HFF-Myc (cell line): ENCODE data around the gene SNCA.

Experiments used
- DNase-seq: peaks from one replicate; pipeline ENCODE4 v3.0.0-alpha.2; 2011; ENCODE audit warnings: low read depth; ENCODE audit errors: extremely low read depth
- H3K4me3 ChIP-seq: replicated peaks from 2 replicates; pipeline ENCODE4 v1.5.1; 2011; ENCODE audit warnings: low read depth, mild to moderate bottlenecking, control low read depth, low read length
- TF ChIP-seq, protein P1 (sequence below): IDR thresholded peaks from 2 replicates; pipeline ENCODE4 v1.5.1; 2012; ENCODE audit warnings: mild to moderate bottlenecking, low read depth, low read length, control low read depth; ENCODE audit errors: missing control alignments

SNCA gene

DNA sequence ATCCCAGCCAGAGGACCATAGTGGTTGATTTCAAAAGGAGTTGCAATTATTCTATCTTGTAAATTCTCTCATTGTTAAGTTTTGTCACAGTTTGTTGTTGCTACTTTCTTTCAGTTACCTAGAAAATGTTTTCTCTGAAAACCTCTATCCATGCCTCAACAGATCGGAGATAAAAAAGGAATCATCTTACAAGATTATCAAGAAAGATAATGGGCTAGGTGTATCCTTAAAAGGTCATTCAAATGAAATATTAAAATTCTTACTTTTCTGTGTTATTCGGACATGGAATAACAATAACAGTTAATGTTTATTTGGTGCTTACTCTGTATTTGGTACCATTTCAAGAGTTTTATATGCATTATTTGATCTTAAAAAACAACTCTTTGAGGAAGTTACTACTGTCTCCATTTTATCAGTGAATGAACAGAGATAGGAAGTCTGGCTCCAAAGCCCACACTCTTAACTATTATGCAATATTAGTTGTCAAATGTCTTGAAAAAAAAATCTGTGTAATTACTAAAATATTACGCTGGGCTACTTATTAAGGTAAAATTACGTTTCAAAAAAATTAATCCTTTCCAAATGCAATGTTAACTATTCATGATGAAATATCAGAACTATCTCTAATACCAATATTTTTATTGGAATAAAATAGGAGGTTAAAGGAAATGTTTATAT is 97.5 kb downstream of the SNCA start:
- TF ChIP-seq, protein P1, sequence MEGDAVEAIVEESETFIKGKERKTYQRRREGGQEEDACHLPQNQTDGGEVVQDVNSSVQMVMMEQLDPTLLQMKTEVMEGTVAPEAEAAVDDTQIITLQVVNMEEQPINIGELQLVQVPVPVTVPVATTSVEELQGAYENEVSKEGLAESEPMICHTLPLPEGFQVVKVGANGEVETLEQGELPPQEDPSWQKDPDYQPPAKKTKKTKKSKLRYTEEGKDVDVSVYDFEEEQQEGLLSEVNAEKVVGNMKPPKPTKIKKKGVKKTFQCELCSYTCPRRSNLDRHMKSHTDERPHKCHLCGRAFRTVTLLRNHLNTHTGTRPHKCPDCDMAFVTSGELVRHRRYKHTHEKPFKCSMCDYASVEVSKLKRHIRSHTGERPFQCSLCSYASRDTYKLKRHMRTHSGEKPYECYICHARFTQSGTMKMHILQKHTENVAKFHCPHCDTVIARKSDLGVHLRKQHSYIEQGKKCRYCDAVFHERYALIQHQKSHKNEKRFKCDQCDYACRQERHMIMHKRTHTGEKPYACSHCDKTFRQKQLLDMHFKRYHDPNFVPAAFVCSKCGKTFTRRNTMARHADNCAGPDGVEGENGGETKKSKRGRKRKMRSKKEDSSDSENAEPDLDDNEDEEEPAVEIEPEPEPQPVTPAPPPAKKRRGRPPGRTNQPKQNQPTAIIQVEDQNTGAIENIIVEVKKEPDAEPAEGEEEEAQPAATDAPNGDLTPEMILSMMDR: no peak
- no peak for DNase-seq
- no peak overlapping the region for H3K4me3 ChIP-seq

DNA sequence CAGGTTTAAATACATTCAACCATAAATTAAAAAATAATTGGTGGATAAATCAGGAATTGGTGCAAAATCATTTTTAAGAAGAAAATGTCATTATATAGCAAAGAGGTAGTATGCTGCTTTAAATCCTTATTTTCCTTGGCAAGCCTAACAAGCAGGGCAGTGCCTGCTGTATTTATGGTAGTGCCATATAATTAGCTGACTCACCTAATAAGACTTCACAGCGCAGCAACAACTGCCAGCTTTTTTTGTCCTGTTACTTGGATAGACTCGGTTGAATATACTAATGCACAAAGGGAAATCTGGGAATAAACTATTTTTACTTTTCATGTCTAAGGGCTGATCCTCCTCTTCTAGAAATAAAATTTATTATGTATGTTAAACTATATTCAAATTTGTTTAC is 99.1 kb downstream of the SNCA start:
- H3K4me3 ChIP-seq: no peak overlapping the region
- TF ChIP-seq, protein P1: no peak
- no peak for DNase-seq

DNA sequence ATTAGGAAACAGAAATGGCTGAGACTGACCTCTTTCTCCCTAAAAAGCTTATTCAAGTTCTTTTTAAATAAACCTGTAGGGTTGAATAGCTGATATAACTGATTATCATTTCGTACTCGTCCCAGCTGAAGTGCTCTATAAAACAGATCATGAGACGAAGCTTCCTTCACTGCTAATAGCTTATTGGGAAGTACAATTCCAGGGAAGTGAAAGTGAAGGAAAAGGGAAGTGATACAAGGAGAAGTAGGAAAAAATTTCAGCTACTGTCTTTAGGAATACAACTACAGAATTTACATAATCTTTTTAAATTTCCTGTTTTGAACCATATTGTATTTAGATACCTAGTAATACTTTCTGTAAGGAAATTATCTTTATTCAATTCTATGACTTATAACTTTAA is 103.0 kb downstream of the SNCA start:
- TF ChIP-seq, protein P1: no peak
- H3K4me3 ChIP-seq: no peak overlapping the region
- DNase-seq: no peak

DNA sequence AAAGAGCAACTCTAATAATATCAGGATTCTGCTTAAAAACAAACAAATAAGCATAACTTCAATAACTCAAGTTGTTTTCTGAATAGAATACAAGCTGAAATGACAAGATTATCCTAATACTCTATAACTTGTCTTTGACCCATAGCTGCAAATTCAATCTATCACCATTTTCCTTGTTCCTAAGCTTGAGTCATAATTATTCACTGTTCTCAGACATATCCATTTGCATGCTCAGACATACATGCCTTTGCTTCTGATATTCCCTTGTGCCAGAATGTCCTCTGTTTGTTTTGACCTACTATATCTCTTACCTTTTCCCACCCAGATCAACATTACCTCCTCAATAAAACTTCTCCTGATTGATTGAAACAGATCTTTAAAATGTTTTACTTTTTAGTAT is 109.7 kb downstream of the SNCA start:
- no peak overlapping the region for H3K4me3 ChIP-seq
- no peak for DNase-seq
- TF ChIP-seq, protein P1: no peak

DNA sequence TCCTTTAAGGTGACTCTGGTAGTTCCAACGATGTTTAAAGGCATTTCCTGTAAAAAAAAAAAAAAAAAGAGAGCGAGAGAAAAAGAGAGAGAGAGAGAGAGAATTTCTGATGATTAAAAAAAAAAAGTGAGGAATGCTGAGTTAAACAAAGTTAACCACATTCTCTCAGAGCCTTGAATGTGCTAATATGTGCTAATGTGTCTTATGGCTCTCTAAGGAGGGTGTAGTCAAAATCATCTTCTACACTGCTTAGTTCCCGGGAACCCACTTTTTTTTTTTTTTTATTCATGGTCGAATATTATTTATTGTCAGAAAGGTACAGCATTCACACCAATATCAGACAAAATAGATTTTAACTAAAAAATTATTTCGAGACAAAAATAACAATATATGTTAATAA is 111.7 kb downstream of the SNCA start:
- H3K4me3 ChIP-seq: no peak overlapping the region
- TF ChIP-seq, protein P1: no peak
- DNase-seq: no peak

DNA sequence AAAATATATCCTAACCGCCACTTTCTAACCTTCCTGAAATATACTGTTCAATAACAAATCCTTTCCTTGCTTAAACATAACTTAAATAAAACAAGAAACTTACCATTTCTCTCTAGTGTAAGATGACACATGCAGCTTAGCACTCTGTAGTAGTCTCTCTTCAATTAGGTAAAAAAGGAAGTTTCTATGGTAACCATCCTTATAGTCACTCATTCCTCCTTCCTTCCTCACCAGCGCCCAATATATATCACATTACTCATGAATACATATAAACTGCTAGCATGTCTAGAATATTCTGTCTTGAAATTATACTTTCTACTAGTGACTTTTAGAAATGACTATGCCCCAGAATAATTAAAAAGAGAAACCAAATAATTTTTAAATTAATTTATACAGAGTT is 112.2 kb downstream of the SNCA start:
- no peak for DNase-seq
- no peak overlapping the region for H3K4me3 ChIP-seq
- TF ChIP-seq, protein P1: no peak

DNA sequence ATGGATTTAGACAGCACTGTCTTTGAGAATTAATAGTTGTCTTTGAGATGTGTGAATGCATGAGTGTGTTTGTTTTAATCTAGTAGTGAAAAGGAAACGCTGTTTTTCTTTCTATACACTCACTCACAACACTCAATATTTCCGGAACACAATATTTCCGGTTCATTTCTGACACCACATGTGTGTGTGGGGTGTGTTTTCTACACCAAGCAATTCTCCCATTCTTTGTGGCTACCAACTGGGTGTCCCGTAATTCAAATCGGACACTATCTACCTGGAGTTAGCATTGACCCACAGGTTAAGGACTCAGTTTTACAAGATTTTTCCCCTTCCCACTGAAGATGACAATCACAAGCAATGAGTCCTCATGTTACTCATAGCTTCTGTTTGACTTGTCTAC is 113.9 kb downstream of the SNCA start:
- TF ChIP-seq, protein P1: no peak
- no peak for DNase-seq
- H3K4me3 ChIP-seq: no peak overlapping the region
